Esophagus muscularis mucosa (tissue), 3 donors: ENCODE data around the gene EZR.

Experiments used
- CTCF ChIP-seq, 3 experiments: fragments of 200-600 bp in 2 of 3; fragments of 450-650 bp in 1 of 3; sonication (generic) in 2 of 3; IDR thresholded peaks; one replicate each; pipeline ENCODE4 v1.5.1; 2017 to 2019; ENCODE audit warnings: antibody characterized with exemption in 3 of 3, mild to moderate bottlenecking in 2 of 3, moderate library complexity in 1 of 3
- POLR2AphosphoS5 ChIP-seq, 2 donors: sonication (generic); formaldehyde crosslinking; IDR thresholded peaks; one replicate each; pipeline ENCODE4 v1.6.1; 2017; ENCODE audit warnings: antibody characterized with exemption in 2 of 2

- no peak for TF ChIP-seq POLR2AphosphoS5 (IDR thresholded peaks at IDR 0.05)
- TF ChIP-seq CTCF (IDR thresholded peaks at IDR 0.05) = no peak
Observed at GRCh38 chr6:158758941-158759479, 60.2 kb downstream of the EZR start.
